Skeletal muscle tissue (tissue), 4 donors: ENCODE data around the gene CXCL8. TPM values are rescaled to one million over a fixed set of nuclear protein-coding genes. Genes with fewer than 3 reads are reported as not detected.

Experiments
- H3K27ac ChIP-seq: one replicate; pipeline ENCODE4 v1.7.0; 2013; ENCODE audit warnings: mild to moderate bottlenecking, low read depth, low read length, inconsistent platforms
- H3K27me3 ChIP-seq, 3 donors: one replicate each; pipeline ENCODE4 v1.7.0; 2013; ENCODE audit warnings: low read length in 3 of 3; ENCODE audit not compliant: control insufficient read depth in 3 of 3, insufficient read depth in 3 of 3
- H3K36me3 ChIP-seq, 3 donors: one replicate each; pipeline ENCODE4 v1.7.0; 2013; ENCODE audit warnings: low read length in 3 of 3; ENCODE audit not compliant: control insufficient read depth in 3 of 3, insufficient read depth in 3 of 3
- H3K4me1 ChIP-seq, 3 donors: one replicate each; pipeline ENCODE4 v1.7.0; 2013; ENCODE audit warnings: low read length in 3 of 3, mild to moderate bottlenecking in 3 of 3; ENCODE audit not compliant: control insufficient read depth in 3 of 3, insufficient read depth in 3 of 3
- H3K4me3 ChIP-seq, 3 donors: one replicate each; pipeline ENCODE4 v1.7.0; 2013; ENCODE audit warnings: low read length in 3 of 3
- H3K9ac ChIP-seq, 3 donors: one replicate each; pipeline ENCODE4 v1.7.0; 2013; ENCODE audit warnings: low read length in 3 of 3, mild to moderate bottlenecking in 3 of 3, moderate library complexity in 2 of 3, low read depth in 1 of 3
- H3K9me3 ChIP-seq, 3 donors: one replicate each; pipeline ENCODE4 v1.7.0; 2013; ENCODE audit warnings: low read length in 3 of 3; ENCODE audit not compliant: control insufficient read depth in 3 of 3
- total RNA-seq: library from RNA; depleted of rRNA; stranded (reverse); fragments of >200 nt; gene quantifications from one replicate; pipeline ENCODE4 v1.2.3, GENCODE V29; 2014
- donor health status: Osteomylitis.

Gene CXCL8
- total RNA-seq, 1 donor from 2014 or later, result 1.0 TPM

GRCh38 chr4:73741750-73742489 is 1.6 kb downstream of the CXCL8 start:
- H3K9ac ChIP-seq, result no peak overlapping the region
- no peaks in the 10 kb centered on the region for H3K4me1 ChIP-seq
- no peaks in the 10 kb centered on the region for H3K36me3 ChIP-seq
- H3K9me3 ChIP-seq, result no peaks in the 10 kb centered on the region
- no peak overlapping the region for H3K4me3 ChIP-seq
- no peaks in the 10 kb centered on the region for H3K27me3 ChIP-seq
- H3K27ac ChIP-seq, result no peak overlapping the region

- H3K36me3 ChIP-seq, result no peaks in the 10 kb centered on the region
- H3K27ac ChIP-seq, result no peak overlapping the region
- no peaks in the 10 kb centered on the region for H3K4me1 ChIP-seq
- no peaks in the 10 kb centered on the region for H3K27me3 ChIP-seq
- H3K9ac ChIP-seq, result no peak overlapping the region
- H3K9me3 ChIP-seq, result no peaks in the 10 kb centered on the region
- H3K4me3 ChIP-seq, result no peak overlapping the region
Measured at GRCh38 chr4:73742490-73743160, 2.3 kb downstream of the CXCL8 start.

- Histone ChIP-seq H3K27me3 (no peaks in the 10 kb centered on the region), H3K9me3 (no peaks in the 10 kb centered on the region), H3K36me3 (no peaks in the 10 kb centered on the region), H3K4me1 (no peaks in the 10 kb centered on the region), H3K9ac (no peak overlapping the region), H3K27ac (no peak overlapping the region), H3K4me3 (no peak overlapping the region)
Measured at GRCh38 chr4:73743281-73743680, 2.9 kb downstream of the CXCL8 start.

- Histone ChIP-seq H3K4me1 (no peaks in the 10 kb centered on the region), H3K9me3 (no peaks in the 10 kb centered on the region), H3K9ac (no peak overlapping the region), H3K36me3 (no peaks in the 10 kb centered on the region), H3K27me3 (no peaks in the 10 kb centered on the region), H3K4me3 (no peak overlapping the region), H3K27ac (no peak overlapping the region)
Measured at GRCh38 chr4:73743795-73744194, 3.4 kb downstream of the CXCL8 start.

GRCh38 chr4:73744203-73744602 is 3.8 kb downstream of the CXCL8 start:
- no peak overlapping the region for H3K4me3 ChIP-seq
- H3K9ac ChIP-seq, result no peak overlapping the region
- H3K9me3 ChIP-seq, result no peaks in the 10 kb centered on the region
- H3K4me1 ChIP-seq, result no peaks in the 10 kb centered on the region
- no peaks in the 10 kb centered on the region for H3K27me3 ChIP-seq
- H3K27ac ChIP-seq, result no peak overlapping the region
- H3K36me3 ChIP-seq, result no peaks in the 10 kb centered on the region

- Histone ChIP-seq H3K36me3 (no peaks in the 10 kb centered on the region), H3K4me3 (no peak overlapping the region), H3K4me1 (no peaks in the 10 kb centered on the region), H3K27me3 (no peaks in the 10 kb centered on the region), H3K27ac (no peak overlapping the region), H3K9ac (no peak overlapping the region), H3K9me3 (peaks cover 0 to 5% (median 0%) of the 10 kb centered on the region in 3 donors)
Measured at GRCh38 chr4:73750730-73751129, 10.4 kb downstream of the CXCL8 start.

GRCh38 chr4:73751166-73751565 is 10.8 kb downstream of the CXCL8 start:
- no peak overlapping the region for H3K27ac ChIP-seq
- H3K27me3 ChIP-seq, result no peaks in the 10 kb centered on the region
- no peak overlapping the region for H3K9ac ChIP-seq
- peaks cover 0 to 5% (median 0%) of the 10 kb centered on the region in 3 donors for H3K9me3 ChIP-seq
- no peak overlapping the region for H3K4me3 ChIP-seq
- no peaks in the 10 kb centered on the region for H3K36me3 ChIP-seq
- no peaks in the 10 kb centered on the region for H3K4me1 ChIP-seq

GRCh38 chr4:73751830-73752229 is 11.5 kb downstream of the CXCL8 start:
- H3K36me3 ChIP-seq, result no peaks in the 10 kb centered on the region
- peaks cover 0 to 5% (median 0%) of the 10 kb centered on the region in 3 donors for H3K9me3 ChIP-seq
- no peak overlapping the region for H3K27ac ChIP-seq
- no peak overlapping the region for H3K9ac ChIP-seq
- no peaks in the 10 kb centered on the region for H3K27me3 ChIP-seq
- H3K4me1 ChIP-seq, result no peaks in the 10 kb centered on the region
- H3K4me3 ChIP-seq, result no peak overlapping the region

- Histone ChIP-seq H3K9ac (no peak overlapping the region), H3K27ac (no peak overlapping the region), H3K36me3 (no peaks in the 10 kb centered on the region), H3K9me3 (peaks cover 0 to 5% (median 0%) of the 10 kb centered on the region in 3 donors), H3K4me1 (no peaks in the 10 kb centered on the region), H3K4me3 (no peak overlapping the region), H3K27me3 (no peaks in the 10 kb centered on the region)
Measured at GRCh38 chr4:73752424-73752823, 12.1 kb downstream of the CXCL8 start.

- no peak overlapping the region for H3K4me3 ChIP-seq
- H3K36me3 ChIP-seq, result no peaks in the 10 kb centered on the region
- H3K27me3 ChIP-seq, result no peaks in the 10 kb centered on the region
- peaks cover 0 to 5% (median 0%) of the 10 kb centered on the region in 3 donors for H3K9me3 ChIP-seq
- H3K27ac ChIP-seq, result no peak overlapping the region
- no peak overlapping the region for H3K9ac ChIP-seq
- no peaks in the 10 kb centered on the region for H3K4me1 ChIP-seq
Measured at GRCh38 chr4:73753215-73753614, 12.8 kb downstream of the CXCL8 start.
